ENCODE measurements around the gene SUV39H1.
"Not testable (repeated sequence)": the region's sequence is repeated elsewhere in the genome, so short reads cannot be mapped to it uniquely, and the experiment has no call there.

SUV39H1 gene

DNA sequence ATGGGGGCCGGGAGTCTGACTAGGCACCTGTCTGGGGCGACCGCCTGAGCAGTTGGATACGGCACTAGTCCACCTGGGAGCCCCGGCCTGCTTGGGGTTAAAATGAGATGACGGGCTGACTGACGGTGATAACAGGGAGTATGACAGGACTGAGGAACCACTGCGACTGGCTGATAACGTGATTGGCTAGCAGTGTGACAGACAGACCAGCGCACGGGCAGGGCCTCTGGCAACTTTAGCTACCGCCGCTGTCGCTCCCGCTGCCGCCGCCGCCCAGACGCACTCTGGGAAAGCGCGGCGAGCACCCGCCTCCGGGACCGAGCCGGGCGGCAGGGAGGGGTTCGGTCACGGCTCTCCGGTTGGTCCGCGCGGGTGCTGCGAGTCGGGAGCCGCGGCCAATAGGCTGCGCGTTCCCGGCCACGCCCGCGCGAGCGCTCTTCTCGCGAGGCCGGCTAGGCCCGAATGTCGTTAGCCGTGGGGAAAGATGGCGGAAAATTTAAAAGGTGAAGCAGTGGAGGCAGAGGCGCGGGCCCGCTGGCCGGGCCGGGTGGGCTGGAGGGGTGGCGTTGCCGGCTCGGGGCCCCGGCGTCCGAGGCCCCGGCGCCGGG lies at the start of gene SUV39H1:
Gene SUV39H1, plus strand, starts transcription at position 434 of the 608 bp plus-strand sequence. Its CDS starts 51 bp downstream, at position 485.
- peak; percentile 30 to 77 (median 48) for DNase-seq

DNA sequence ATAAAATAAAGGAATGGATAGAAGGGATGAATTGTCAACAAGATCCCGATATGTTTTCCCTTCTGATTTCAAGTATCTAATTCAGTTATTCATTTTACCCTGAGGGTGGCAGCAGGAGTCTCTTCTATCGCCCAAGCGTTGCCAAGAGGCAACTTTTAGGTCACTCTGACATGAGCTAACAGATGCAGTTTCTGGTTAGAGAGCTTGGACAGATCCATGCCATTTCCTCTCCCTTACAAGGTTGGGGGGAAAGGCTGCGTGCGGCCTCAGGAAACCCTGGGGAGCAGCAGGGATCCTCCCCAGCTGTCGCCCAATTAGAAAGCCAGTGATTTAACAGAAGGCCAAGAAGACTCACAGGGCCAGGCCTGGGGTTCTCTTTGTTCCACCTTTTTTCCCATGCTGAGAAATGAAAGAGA lies 48.2 kb upstream of the SUV39H1 start:
- no peak for DNase-seq

GRCh38 chrX:48649102-48649501 lies 47.4 kb upstream of the SUV39H1 start:
- no peak for DNase-seq

- not testable (repeated sequence) for DNase-seq
Measured at GRCh38 chrX:48652055-48652579, 44.4 kb upstream of the SUV39H1 start.

GRCh38 chrX:48654746-48655145 lies 41.8 kb upstream of the SUV39H1 start:
- DNase-seq, result not testable (repeated sequence)

- not testable (repeated sequence) for DNase-seq
Measured at GRCh38 chrX:48659686-48660085, 36.8 kb upstream of the SUV39H1 start.

DNA sequence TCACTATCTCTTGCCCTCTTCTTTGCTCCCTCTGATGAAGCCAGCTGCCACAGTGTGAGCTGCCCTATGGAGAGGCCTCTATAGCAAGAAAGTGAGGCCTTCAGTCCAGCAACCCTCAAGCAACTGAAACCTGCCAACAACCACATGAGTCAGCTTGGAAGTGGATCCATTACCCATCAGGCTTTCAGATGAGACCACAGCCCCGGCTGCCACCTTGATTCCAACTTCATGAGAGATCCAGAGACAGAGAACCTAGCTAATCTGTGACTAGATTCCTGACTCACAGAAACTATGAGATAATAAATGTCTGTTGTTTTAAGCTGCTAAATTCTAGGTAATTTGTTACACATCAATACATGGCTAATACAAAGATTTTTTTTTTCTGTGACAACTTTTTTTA lies 33.3 kb upstream of the SUV39H1 start:
- DNase-seq, result no peak

DNA sequence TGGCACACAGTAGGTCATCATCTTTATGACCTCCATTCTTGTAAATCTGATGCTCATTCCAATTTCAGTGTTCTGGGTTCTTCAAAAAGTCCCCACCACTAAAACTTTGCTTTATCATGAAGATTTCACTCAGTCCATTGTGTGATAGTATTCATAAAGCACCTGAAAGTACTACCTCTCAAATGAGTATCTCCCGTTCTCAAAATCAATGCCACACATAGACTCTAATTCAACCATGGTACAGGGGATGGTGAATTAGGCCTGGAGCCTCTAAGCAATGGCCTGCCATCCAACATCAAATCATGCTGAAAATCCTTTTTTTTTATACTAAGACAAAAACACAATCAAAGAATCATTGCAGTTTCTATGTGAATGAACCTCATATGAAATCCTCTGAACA lies 32.4 kb upstream of the SUV39H1 start:
- no peak for DNase-seq

DNA sequence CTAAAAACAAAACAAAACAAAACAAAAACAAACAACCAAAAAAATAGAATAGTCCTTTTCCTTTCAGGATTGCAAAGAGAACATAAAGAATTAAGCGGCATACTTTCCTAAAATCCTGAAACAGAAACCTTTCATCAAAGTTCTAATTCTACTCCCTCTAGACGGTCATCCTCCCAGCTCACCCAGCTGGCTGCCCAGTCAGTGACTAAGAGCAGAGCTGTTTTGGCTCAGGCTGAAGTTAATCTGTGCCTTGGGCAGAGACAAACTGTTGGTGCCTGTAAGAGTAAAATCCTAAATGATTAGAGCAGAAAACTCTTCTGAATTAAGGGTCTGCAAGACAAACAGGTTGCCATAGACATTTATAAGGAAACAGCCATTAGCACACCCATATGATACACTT lies 30.5 kb upstream of the SUV39H1 start:
- no peak for DNase-seq

- DNase-seq, result no peak
Measured at GRCh38 chrX:48666649-48667048, 29.9 kb upstream of the SUV39H1 start.

DNA sequence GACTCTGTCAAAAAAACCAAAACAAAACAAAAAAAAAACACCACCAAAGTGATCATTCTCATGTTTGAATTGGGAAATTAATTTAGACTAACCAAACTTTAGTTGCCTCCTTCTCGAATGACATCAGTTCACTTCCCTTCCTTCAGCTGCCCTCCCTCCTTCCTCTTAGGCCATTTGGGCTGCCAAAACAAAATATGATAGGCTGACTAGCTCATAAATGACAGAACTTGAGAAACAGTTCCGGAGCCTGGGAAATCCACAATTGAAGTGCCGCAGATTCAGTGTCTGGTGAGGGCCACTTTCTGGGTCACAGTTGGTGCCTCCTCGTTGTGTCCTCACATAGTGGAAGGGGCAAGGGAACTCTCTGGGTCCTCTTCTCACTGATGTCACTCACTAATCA lies 29.0 kb upstream of the SUV39H1 start:
- no peak for DNase-seq

GRCh38 chrX:48668187-48668586 lies 28.3 kb upstream of the SUV39H1 start:
- DNase-seq, result not testable (repeated sequence)

- DNase-seq, result peak; percentile 64 to 81 (median 68)
Measured at GRCh38 chrX:48676106-48676892, 20.2 kb upstream of the SUV39H1 start.

DNA sequence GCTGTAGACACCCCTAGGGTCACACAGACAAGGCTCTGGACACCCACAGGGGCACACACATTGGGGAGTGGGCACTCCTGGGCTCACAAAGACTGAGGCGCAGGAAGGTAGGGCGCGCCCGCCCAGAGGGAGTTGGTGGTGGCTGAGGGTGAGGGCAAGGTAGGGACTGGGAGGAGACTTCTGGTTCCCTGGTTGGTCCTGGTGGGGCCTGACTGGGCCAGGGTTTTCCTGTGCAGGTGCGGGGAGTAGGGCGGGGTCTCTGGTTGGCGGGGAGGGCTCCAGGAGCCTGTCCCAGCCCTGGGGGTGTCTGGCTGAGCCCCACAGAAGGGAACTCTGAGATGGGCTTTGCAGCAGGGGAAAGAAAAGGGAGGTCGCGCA lies 19.7 kb upstream of the SUV39H1 start:
- DNase-seq, result peak in 1 of 4 experiments; percentile 15

GRCh38 chrX:48677516-48677915 lies 19.0 kb upstream of the SUV39H1 start:
- DNase-seq, result no peak

- DNase-seq, result not testable (repeated sequence)
Measured at GRCh38 chrX:48680467-48680866, 16.1 kb upstream of the SUV39H1 start.

GRCh38 chrX:48680925-48681324 lies 15.6 kb upstream of the SUV39H1 start:
- not testable (repeated sequence) for DNase-seq

- no peak for DNase-seq
Measured at GRCh38 chrX:48681539-48682183, 14.9 kb upstream of the SUV39H1 start.

- not testable (repeated sequence) for DNase-seq
Measured at GRCh38 chrX:48682795-48683194, 13.7 kb upstream of the SUV39H1 start.

- DNase-seq, result peak in 2 of 4 experiments; percentile 8 to 27
Measured at GRCh38 chrX:48683411-48683982, 13.0 kb upstream of the SUV39H1 start, which contains the start of gene WAS. TSS of gene WAS (plus strand) at chrX:48683799. CDS start at chrX:48683854, 55 bp downstream.

DNA sequence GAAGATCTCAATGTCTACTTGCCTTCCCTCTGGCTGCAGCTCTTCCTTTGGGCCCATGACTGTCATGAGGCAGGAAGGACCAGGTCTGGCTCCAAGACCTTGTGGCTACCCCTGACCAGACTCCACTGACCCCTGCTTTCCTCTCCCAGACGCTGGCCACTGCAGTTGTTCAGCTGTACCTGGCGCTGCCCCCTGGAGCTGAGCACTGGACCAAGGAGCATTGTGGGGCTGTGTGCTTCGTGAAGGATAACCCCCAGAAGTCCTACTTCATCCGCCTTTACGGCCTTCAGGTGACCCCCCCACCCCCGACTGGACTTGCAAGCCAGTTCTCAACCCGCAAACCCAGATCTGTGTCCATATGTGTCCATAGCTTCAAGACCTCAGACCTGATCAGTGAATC lies 12.4 kb upstream of the SUV39H1 start:
- DNase-seq, result no peak

- DNase-seq, result no peak
Measured at GRCh38 chrX:48685416-48685815, 11.1 kb upstream of the SUV39H1 start.

DNA sequence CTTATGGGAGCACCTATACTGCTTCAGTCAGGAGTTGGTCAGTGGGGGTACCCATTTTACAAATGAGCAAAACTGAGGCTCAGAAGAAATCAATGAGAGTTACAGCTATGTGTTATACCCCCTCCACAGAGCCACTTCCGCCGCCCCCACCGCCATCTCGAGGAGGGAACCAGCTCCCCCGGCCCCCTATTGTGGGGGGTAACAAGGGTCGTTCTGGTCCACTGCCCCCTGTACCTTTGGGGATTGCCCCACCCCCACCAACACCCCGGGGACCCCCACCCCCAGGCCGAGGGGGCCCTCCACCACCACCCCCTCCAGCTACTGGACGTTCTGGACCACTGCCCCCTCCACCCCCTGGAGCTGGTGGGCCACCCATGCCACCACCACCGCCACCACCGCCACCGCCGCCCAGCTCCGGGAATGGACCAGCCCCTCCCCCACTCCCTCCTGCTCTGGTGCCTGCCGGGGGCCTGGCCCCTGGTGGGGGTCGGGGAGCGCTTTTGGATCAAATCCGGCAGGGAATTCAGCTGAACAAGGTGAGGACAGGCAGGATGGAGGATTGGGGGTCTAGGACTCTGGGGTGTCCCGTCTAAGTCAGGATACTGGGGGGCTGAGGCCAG lies 7.9 kb upstream of the SUV39H1 start:
- no peak for DNase-seq

Measured in activated naive CD4-positive, alpha-beta T cell (primary cell).